Stimulated activated CD8-positive, alpha-beta memory T cell treated with anti-CD3 and anti-CD28 coated beads, Interleukin-12 subunit alpha, Interleukin-12 subunit beta, amount 100 ng/mL, for 1 hour (primary cell): ENCODE results near the gene UPK1B.
"Not testable (repeated sequence)": the region's sequence is repeated elsewhere in the genome, so short reads cannot be mapped to it uniquely, and the experiment has no call there.

Experiments
- DNase-seq: peaks from one replicate; pipeline ENCODE4 v3.0.0-alpha.2; 2020; ENCODE audit warnings: low read depth

The UPK1B gene

DNA sequence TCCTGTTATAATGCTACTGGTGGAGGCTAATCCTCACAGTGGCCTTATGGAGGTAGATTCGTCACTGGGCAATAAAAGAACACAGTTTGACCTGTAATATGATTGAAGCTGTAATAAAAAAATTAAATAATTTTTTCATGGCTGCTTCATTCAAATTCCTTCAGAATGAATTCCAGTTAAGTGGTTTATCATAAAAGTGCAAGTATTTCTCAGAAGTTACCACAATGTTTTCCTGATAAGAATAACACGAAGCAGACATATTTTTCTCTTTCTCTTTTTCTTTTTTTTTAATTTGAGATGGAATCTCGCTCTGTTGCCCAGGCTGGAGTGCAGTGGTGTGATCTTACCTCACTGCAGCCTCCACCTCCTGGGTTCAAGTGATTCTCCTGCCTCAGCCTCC is 51.7 kb downstream of the UPK1B start:
- no peak for DNase-seq

- no peak for DNase-seq
Observed at GRCh38 chr3:119227070-119227850, 53.9 kb downstream of the UPK1B start.

DNA sequence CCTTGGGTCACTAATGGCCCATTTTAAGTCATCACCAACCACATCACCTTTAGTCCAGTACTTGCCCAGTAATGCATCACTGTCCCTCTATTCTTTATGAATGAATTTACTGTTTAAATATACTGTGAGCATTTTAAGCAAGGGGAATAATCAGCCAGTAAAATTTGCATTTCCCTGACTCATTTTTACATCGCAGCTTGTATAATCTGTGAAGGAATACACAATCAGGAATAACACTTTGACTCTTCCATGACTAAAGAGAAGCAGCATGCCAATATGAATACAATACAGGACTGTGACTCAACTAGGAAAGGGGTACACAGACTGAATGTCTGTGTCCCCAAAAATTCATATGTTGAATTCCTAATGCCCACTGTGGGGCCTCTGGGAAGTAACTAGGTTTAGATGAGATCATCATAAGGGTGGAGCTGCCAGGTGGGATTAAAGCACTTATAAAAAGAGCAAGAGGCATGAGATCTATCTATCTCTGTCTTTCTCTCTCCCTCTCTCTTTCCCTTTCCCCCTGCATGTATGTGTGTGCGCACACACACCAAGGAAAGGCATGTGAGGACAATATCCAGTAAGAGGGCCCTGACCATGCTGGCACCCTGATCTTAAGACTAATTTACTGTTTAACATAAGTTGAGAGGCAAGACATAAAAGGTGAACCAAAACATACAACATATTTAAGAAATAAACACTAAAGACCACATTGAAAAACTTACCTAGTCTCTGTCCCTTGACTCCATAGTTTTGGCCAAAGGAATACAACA is 55.2 kb downstream of the UPK1B start:
- DNase-seq: no peak

DNA sequence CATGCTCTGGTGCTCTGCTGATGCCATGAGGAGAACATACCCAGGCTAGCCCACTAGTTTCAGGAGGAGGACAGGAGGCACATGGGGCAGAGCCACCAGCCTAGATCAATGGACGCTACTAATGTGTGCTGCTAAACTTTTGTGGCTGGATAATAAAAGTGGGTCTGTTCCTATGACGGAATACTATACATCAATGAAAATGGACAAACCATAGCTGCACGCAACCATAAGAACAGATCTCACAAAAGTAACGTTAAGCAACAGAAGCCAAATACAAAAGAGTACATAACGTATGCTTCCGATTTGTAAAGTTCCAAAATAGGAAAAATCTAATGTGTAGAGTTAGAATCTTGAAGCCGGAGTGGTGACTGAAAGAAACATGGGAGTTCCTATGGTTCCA is 55.8 kb downstream of the UPK1B start:
- DNase-seq: no peak

DNA sequence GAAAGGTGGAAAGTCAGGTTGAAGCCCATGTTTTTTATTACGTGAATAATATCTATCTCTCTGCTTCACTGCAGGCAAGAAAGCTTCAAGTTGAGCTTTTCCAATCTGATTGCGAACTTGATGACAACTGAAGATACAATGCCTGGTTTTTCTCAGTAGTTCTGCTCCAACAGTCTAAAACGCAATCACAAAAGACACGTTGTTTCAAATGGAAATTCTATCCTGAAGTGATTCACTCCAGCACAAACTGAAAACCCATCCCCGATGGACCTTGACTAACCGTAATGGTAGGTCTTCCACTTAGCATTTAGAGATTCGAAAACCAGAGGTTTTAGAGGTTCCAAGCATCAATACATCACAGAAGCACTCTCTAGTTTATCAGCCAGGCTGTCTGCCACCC is 56.7 kb downstream of the UPK1B start:
- no peak for DNase-seq

- DNase-seq: no peak
Observed at GRCh38 chr3:119230745-119231144, 57.3 kb downstream of the UPK1B start.

DNA sequence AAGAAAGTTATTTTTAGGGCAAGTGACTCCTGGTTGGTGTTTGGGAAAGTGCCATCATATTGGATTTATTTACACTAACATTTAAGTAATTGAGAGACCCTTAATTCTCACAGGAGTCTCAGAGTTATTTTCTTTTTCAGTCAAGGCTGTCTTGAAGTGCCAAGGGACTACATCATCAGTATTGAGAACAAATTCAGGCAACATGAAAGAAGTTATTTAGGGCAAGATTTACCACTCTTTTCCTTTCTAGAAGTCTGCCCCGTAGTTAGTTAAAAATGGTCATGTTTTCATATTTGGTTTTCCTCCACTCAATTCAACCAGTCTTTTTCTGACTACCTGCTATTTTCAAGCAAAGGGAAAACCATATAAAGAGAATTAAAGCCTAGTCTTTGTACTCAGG is 61.2 kb downstream of the UPK1B start:
- DNase-seq: no peak

- no peak for DNase-seq
Observed at GRCh38 chr3:119235151-119235550, 61.8 kb downstream of the UPK1B start.

DNA sequence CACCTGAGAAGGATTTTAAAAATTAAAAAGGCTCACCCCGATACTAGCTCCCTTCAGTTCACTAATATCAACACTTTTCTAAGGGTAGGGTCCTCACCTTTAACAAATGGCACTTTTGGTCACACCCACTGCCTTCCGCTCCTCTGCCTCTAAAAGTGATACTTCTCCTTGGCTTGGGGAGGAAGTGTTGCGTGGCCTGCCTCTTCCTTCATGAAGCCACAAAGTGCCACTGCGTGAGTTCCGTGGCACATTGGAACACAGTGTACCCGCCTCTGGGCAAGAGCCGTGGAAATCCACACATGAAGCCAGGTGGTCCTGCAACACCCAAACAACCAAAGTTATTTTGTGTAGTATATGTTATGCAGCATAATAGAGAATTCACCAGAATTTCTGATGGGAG is 63.4 kb downstream of the UPK1B start:
- no peak for DNase-seq

- no peak for DNase-seq
Observed at GRCh38 chr3:119237299-119237698, 63.9 kb downstream of the UPK1B start.

- no peak for DNase-seq
Observed at GRCh38 chr3:119238363-119238762, 65.0 kb downstream of the UPK1B start.

GRCh38 chr3:119239206-119239820 is 65.9 kb downstream of the UPK1B start:
- no peak for DNase-seq

- no peak for DNase-seq
Observed at GRCh38 chr3:119240101-119240590, 66.7 kb downstream of the UPK1B start.

DNA sequence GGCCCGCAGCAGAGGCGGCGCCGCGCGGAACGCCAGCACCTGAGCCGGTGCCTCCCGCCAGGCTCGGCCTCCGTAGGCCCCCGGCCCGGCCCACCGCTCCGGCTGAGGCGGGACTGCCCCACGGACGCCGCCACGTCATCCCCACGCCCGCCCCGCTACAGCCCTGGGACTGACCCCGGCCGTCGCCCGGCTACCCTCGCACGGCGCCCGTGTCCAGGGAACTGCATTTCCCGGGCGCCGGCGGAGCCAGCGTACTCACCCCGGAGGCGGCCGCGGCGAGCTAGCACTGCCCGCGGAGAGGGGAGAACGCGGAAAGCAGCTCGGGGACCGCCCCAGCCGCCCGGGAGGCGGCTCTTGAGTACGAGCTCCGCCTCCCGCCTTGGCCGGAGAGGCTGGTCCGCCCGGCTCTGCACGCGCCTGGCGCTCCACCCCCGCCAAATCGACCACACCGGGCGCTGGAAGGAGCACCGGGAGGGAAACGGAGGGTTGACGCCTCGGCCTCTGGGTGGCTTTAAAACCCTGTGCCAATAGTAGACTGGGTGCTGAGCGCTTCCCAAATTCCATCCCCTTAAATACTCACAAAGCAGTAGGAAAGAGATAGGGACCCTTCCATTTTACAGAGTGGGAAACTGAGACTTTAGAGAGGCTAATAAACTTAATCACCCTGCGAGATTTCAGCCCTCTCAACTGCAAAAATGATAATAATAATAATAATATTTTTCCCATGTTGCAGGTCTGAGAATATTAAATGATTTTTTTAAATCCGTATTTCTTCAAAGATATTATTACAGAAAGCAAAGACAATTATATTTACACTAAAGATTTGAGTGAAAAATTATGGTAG is 67.4 kb downstream of the UPK1B start, which contains the start of gene B4GALT4:
Gene B4GALT4 (minus strand): TSS at position 288 of the 844 bp plus-strand sequence. CDS start 10,779 bp downstream, outside the sequence.
- DNase-seq: peak; percentile 35

GRCh38 chr3:119242387-119243057 is 69.1 kb downstream of the UPK1B start:
- DNase-seq: not testable (repeated sequence)

DNA sequence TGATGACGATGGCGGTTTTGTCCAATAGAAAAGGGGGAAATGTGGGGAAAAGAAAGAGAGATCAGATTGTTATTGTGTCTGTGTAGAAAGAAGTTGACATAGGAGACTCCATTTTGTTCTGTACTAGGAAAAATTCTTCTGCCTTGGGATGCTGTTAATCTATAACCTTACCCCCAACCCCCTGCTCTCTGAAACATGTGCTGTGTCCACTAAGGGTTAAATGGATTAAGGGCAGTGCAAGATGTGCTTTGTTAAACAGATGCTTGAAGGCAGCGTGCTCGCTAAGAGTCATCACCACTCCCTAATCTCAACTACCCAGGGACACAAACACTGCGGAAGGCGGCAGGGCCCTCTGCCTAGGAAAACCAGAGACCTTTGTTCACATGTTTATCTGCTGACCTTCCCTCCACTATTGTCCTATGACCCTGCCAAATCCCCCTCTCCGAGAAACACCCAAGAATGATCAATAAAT is 69.7 kb downstream of the UPK1B start:
- not testable (repeated sequence) for DNase-seq

GRCh38 chr3:119243712-119244111 is 70.3 kb downstream of the UPK1B start:
- DNase-seq: no peak

DNA sequence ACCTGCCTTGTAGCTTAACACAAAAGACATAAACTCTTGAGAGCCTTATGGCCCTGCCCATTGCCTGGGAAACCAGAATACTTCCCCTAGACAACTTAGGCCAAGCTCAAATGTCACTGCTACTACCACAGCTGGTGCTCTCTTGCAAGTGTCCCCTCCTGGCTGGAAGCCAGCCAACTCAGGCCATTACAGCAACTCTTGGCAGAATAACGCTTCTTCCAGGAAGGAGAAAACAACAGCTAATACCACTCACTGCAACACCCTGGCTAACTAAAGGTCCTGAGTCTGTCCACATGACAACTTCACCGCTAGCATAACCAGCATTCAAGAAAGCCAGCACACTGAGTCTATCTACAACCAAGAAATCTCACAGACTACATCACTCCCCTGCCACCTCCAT is 72.4 kb downstream of the UPK1B start:
- no peak for DNase-seq
